ENCODE measurements around the gene TCEAL1. TPM values are rescaled to one million over a fixed set of nuclear protein-coding genes. Genes with fewer than 3 reads are reported as not detected.
A peak's percentile ranks its signal among the peaks of the same experiment; 100 is the strongest.

Gene TCEAL1
- polyA plus RNA-seq, 1 of the 3 experiments (the other 2 are of a cell fraction), result 22.1 TPM

GRCh38 chrX:103615781-103616371 lies 12.9 kb upstream of the TCEAL1 start:
- H3F3A ChIP-seq (replicated peaks; ENCODE audit: insufficient read depth), result no peaks in the 10 kb centered on the region
- no peak for DNase-seq
- no peaks in the 10 kb centered on the region; the same call in 1 of the 2 replicates for H3K79me2 ChIP-seq (ENCODE audit: insufficient read depth)
- H3K4me1 ChIP-seq (ENCODE audit: control insufficient read depth in 1 of 2, insufficient read depth in 2 of 2, low read depth in 1 of 2, low read length in 1 of 2), result no peaks in the 10 kb centered on the region; a peak in 1 of 4 replicates
- TF ChIP-seq MEF2A (IDR thresholded peaks at IDR 0.05; ENCODE audit: borderline replicate concordance, low read depth), result no peak
- no peak for TF ChIP-seq ZBTB33 (IDR thresholded peaks at IDR 0.05; ENCODE audit: borderline replicate concordance, low read depth)
- no peak for TF ChIP-seq FOXM1 (IDR thresholded peaks at IDR 0.05; ENCODE audit: low read depth)
- TF ChIP-seq TAF1 (IDR thresholded peaks at IDR 0.05; ENCODE audit: borderline replicate concordance, low read depth, low read length), result no peak
- TF ChIP-seq REST (IDR thresholded peaks at IDR 0.05; ENCODE audit: low read depth, low read length), result no peak
- TF ChIP-seq RCOR1 (IDR thresholded peaks at IDR 0.05; ENCODE audit: low read length), result no peak
- TF ChIP-seq FOXJ3 (CRISPR knock-in tag; IDR thresholded peaks at IDR 0.05), result no peak
- no peaks in the 10 kb centered on the region for H3K27me3 ChIP-seq (ENCODE audit: insufficient read depth)
- H3K9me2 ChIP-seq, result no peaks in the 10 kb centered on the region
- H3K4me3 ChIP-seq (ENCODE audit: low read depth in 2 of 2, low read length in 1 of 2), result no peak overlapping the region
- H4K20me1 ChIP-seq (ENCODE audit: insufficient read depth), result no peaks in the 10 kb centered on the region
- no peak overlapping the region for H3K4me2 ChIP-seq
- H3K36me3 ChIP-seq (replicated peaks in 1 of 2; ENCODE audit: control insufficient read depth in 1 of 2, insufficient read depth in 2 of 2, low read length in 1 of 2), result peaks cover 0 to 5% of the 10 kb centered on the region in 2 experiments
- CTCF ChIA-PET, result interaction anchor here (1.6 to 2.0 kb wide), 2 partner anchors 14 to 83 kb away, joined by 5 read pairs; no protein-coding TSS in a partner anchor
- H3K27ac ChIP-seq (ENCODE audit: low read depth in 2 of 2, low read length in 1 of 2), result peak overlapping the region in 1 of 2 experiments; percentile 10; a peak in 2 of 4 replicates
- no peak overlapping the region for H3K9ac ChIP-seq
- no peaks in the 10 kb centered on the region for H3K9me3 ChIP-seq
- POLR2A ChIA-PET, result no interaction called here
- H2AFZ ChIP-seq (ENCODE audit: low read depth), result no peak overlapping the region

GRCh38 chrX:103616676-103617186 lies 12.0 kb upstream of the TCEAL1 start:
- Histone ChIP-seq H4K20me1 (ENCODE audit: insufficient read depth) (no peaks in the 10 kb centered on the region), H3K79me2 (ENCODE audit: insufficient read depth) (no peaks in the 10 kb centered on the region; the same call in 1 of the 2 replicates), H3K36me3 (replicated peaks in 1 of 2; ENCODE audit: control insufficient read depth in 1 of 2, insufficient read depth in 2 of 2, low read length in 1 of 2) (peaks cover 0 to 5% of the 10 kb centered on the region in 2 experiments), H2AFZ (ENCODE audit: low read depth) (no peak overlapping the region), H3K9me3 (no peaks in the 10 kb centered on the region), H3K9ac (no peak overlapping the region), H3K27me3 (ENCODE audit: insufficient read depth) (no peaks in the 10 kb centered on the region), H3F3A (replicated peaks; ENCODE audit: insufficient read depth) (no peaks in the 10 kb centered on the region), H3K9me2 (no peaks in the 10 kb centered on the region), H3K4me2 (no peak overlapping the region), H3K4me1 (ENCODE audit: control insufficient read depth in 1 of 2, insufficient read depth in 2 of 2, low read depth in 1 of 2, low read length in 1 of 2) (no peaks in the 10 kb centered on the region; a peak in 1 of 4 replicates), H3K4me3 (ENCODE audit: low read depth in 2 of 2, low read length in 1 of 2) (no peak overlapping the region), H3K27ac (ENCODE audit: low read depth in 2 of 2, low read length in 1 of 2) (no peak overlapping the region)
- CTCF ChIA-PET, result interaction anchor here (1.0 to 2.4 kb wide), 4 partner anchors 9 to 84 kb away, joined by 3 to 8 read pairs (median 4); no protein-coding TSS in a partner anchor
- POLR2A ChIA-PET, result interaction anchor here (0.6 kb wide), 1 partner anchor 69 kb away, joined by 5 read pairs; no protein-coding TSS in a partner anchor
- DNase-seq, result no peak
- WGBS (ENCODE audit: low lambda C conversion rate), result 14% methylated on average over 1 of the region's 1 CpG
- no peak for TF ChIP-seq TEAD4 (IDR thresholded peaks at IDR 0.05; ENCODE audit: borderline replicate concordance, insufficient read depth)
- TF ChIP-seq JUND (IDR thresholded peaks at IDR 0.05), result no peak
- TF ChIP-seq FOXJ3 (CRISPR knock-in tag; IDR thresholded peaks at IDR 0.05), result no peak
- no peak for TF ChIP-seq USF2 (IDR thresholded peaks at IDR 0.05; ENCODE audit: borderline replicate concordance, low read depth, low read length)
- no peak for TF ChIP-seq RFX5 (IDR thresholded peaks at IDR 0.05; ENCODE audit: low read length)
- no peak for TF ChIP-seq RAD21 (IDR thresholded peaks at IDR 0.05; ENCODE audit: low read length)
- TF ChIP-seq FOXM1 (IDR thresholded peaks at IDR 0.05; ENCODE audit: low read depth), result no peak
- TF ChIP-seq SMC3 (IDR thresholded peaks at IDR 0.05; ENCODE audit: low read depth, low read length), result no peak
- TF ChIP-seq YY1 (IDR thresholded peaks at IDR 0.05; ENCODE audit: low read depth), result no peak
- no peak for TF ChIP-seq TCF12 (IDR thresholded peaks at IDR 0.05)
- TF ChIP-seq REST (IDR thresholded peaks at IDR 0.05; ENCODE audit: low read depth, low read length), result no peak
- TF ChIP-seq MEF2A (IDR thresholded peaks at IDR 0.05; ENCODE audit: borderline replicate concordance, low read depth), result no peak
- no peak for TF ChIP-seq TAF1 (IDR thresholded peaks at IDR 0.05; ENCODE audit: borderline replicate concordance, low read depth, low read length)
